KOPT-K1 (cell line): ENCODE results near the gene ARHGDIB.
A peak's percentile ranks its signal among the peaks of the same experiment; 100 is the strongest.

Source experiments
- H3K27ac ChIP-seq: fragments of 200-600 bp; sonication (generic); 2 replicates; pipeline ENCODE4 v1.5.1; 2016; ENCODE audit warnings: antibody characterized with exemption, mild to moderate bottlenecking, low read depth, low read length; ENCODE audit not compliant: poor library complexity, severe bottlenecking
- H3K36me3 ChIP-seq: fragments of 200-600 bp; sonication (generic); 2 replicates; pipeline ENCODE4 v1.5.1; 2017; ENCODE audit warnings: antibody characterized with exemption, mild to moderate bottlenecking, low read length, moderate library complexity; ENCODE audit not compliant: insufficient read depth
- H3K9me3 ChIP-seq: fragments of 200-600 bp; sonication (generic); 2 replicates; pipeline ENCODE4 v1.5.1; 2017; ENCODE audit warnings: antibody characterized with exemption, low read length, mild to moderate bottlenecking; ENCODE audit not compliant: insufficient read depth, poor library complexity, severe bottlenecking

The ARHGDIB gene

GRCh38 chr12:14968478-14968877 lies 7.1 kb upstream of the ARHGDIB start:
- H3K36me3 ChIP-seq = no peaks in the 10 kb centered on the region
- no peak overlapping the region for H3K27ac ChIP-seq
- H3K9me3 ChIP-seq = no peaks in the 10 kb centered on the region

DNA sequence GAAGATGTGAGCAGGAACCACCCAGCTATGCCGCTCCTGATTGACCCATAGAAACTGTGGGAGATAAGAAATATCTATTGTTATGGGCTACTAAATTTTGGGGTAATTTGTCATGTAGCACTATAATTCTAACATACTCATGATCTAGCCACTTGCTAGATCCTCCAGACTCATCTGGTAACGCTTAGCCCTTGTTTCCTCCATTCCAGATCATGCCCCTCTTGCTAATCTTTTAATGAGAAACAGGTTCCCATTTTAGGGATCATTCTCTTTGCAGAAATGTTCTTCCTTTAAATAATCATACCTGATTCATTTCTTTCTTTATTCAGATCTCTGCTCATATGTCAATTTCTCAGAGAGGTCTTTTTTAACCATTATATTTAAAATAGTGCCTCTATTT lies 3.8 kb upstream of the ARHGDIB start:
- no peak overlapping the region for H3K27ac ChIP-seq
- no peaks in the 10 kb centered on the region for H3K36me3 ChIP-seq
- no peaks in the 10 kb centered on the region for H3K9me3 ChIP-seq

GRCh38 chr12:14964406-14964805 lies 3.0 kb upstream of the ARHGDIB start:
- Histone ChIP-seq H3K36me3 (peaks cover 7% of the 10 kb centered on the region; the same call in 1 of the 2 replicates), H3K27ac (peak overlapping the region; percentile 99), H3K9me3 (no peaks in the 10 kb centered on the region)

- peak overlapping the region; percentile 99 for H3K27ac ChIP-seq
- peaks cover 16% of the 10 kb centered on the region for H3K36me3 ChIP-seq
- no peaks in the 10 kb centered on the region for H3K9me3 ChIP-seq
Measured at GRCh38 chr12:14963520-14963919, 2.1 kb upstream of the ARHGDIB start.

DNA sequence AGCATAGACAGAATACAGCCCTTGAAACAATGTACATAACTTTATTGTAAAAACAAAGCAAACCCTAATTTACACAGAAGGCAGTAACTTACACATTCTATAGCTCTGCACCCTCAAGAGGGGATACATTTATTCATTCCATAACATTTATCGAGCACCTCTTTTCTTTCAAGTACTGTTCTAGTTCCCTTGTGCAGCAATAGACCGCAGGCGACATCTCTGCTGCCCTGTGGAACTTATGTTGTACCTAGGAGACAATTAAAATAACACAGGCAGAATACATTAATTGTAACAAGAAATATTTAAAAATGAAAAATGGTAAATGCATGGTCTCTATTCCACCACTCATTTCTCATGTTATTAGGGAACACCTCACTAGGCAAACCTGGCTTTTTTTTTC lies 1.4 kb upstream of the ARHGDIB start:
- Histone ChIP-seq H3K9me3 (no peaks in the 10 kb centered on the region), H3K27ac (peak overlapping the region; percentile 99), H3K36me3 (peaks cover 23% of the 10 kb centered on the region)

DNA sequence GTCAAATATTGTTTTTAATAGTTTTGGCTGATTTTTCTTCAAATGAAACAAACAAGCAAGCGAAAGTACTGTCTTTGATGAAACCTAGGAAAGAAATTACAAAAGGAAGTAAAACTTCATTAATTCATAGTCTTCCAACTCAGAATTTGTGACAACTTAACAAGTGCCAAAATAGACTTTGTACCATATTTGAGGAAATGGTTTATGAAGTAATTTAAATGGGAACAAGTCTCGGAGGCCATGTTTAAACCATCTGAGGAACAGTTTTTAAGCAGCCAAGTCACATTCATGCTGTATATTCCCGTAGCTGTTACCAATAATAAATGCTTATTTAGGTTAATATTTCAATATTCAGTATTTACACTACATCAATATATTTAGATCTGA lies 745 bp upstream of the ARHGDIB start:
- Histone ChIP-seq H3K27ac (peak overlapping the region; percentile 99), H3K9me3 (no peaks in the 10 kb centered on the region), H3K36me3 (peaks cover 29% of the 10 kb centered on the region)

GRCh38 chr12:14960548-14961465 lies 594 bp downstream of the ARHGDIB start:
- Histone ChIP-seq H3K9me3 (no peaks in the 10 kb centered on the region), H3K36me3 (peaks cover 43% of the 10 kb centered on the region), H3K27ac (peak overlapping the region; percentile 99)

GRCh38 chr12:14959916-14960496 lies 1.4 kb downstream of the ARHGDIB start:
- no peaks in the 10 kb centered on the region for H3K9me3 ChIP-seq
- peak overlapping the region; percentile 99 for H3K27ac ChIP-seq
- peaks cover 47% of the 10 kb centered on the region for H3K36me3 ChIP-seq

DNA sequence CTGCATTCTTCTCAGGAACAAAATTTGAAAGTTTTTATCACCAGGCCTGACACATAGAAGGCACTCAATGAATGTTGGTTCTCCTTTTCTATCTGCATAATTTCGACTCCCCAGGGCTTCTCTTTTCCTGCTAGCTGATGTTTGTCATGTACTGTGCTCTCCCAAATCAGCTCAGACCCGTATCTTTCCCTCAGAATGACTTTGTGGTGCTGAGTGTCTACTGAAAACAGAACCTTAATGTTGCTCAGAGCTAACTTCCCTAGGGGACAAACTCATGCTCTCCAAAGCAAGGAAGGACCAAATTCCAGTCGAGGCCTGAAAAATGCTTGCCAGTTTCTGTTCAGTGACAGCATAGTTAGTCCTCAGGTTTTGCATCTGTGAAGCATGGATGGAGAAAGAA lies 1.9 kb downstream of the ARHGDIB start:
- H3K36me3 ChIP-seq = peaks cover 49% of the 10 kb centered on the region
- peak overlapping the region; percentile 99 for H3K27ac ChIP-seq
- H3K9me3 ChIP-seq = no peaks in the 10 kb centered on the region

DNA sequence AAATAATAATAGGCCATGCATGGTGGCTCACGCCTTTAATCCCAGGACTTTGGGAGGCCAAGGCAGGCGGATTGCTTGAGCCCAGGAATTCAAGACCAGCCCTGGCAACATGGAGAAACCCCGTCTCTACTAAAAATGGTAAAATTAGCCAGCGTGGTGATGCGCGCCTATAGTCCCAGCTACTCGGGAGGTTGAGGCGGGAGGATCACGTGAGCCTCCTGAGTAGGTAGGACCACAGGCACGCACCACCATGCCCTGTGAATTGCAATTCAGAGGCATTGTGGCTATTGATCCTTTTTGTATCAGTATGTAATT lies 2.3 kb downstream of the ARHGDIB start:
- Histone ChIP-seq H3K36me3 (peaks cover 53% of the 10 kb centered on the region), H3K9me3 (no peaks in the 10 kb centered on the region), H3K27ac (peak overlapping the region; percentile 99)

- peak overlapping the region; percentile 99 for H3K27ac ChIP-seq
- peaks cover 58% of the 10 kb centered on the region for H3K36me3 ChIP-seq
- H3K9me3 ChIP-seq = no peaks in the 10 kb centered on the region
Measured at GRCh38 chr12:14958361-14959125, 2.9 kb downstream of the ARHGDIB start.

GRCh38 chr12:14957551-14958168 lies 3.7 kb downstream of the ARHGDIB start:
- no peaks in the 10 kb centered on the region for H3K9me3 ChIP-seq
- peak overlapping the region; percentile 99 for H3K27ac ChIP-seq
- peaks cover 67% of the 10 kb centered on the region for H3K36me3 ChIP-seq

DNA sequence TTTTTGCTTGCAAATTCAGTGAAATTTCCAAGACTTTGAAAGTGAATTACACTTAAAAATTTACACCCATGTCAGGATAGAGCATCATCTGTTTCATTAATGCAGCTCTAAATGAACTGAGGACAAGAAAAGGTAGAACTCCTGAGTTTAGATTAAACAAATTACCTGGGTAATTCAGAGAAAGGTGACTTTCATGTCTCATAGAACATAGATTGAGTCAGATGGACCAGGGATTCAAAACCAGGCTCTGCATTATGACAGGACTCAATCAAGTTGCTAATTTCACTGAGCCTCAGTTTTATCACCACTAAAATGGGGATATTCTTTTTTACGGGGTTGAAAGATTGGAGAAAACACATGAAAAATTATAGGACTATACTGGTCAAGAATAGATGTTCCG lies 4.5 kb downstream of the ARHGDIB start:
- Histone ChIP-seq H3K36me3 (peaks cover 73% of the 10 kb centered on the region), H3K9me3 (no peaks in the 10 kb centered on the region), H3K27ac (peak overlapping the region; percentile 99)

- H3K27ac ChIP-seq = peak overlapping the region; percentile 99
- peaks cover 79% of the 10 kb centered on the region for H3K36me3 ChIP-seq
- H3K9me3 ChIP-seq = no peaks in the 10 kb centered on the region
Measured at GRCh38 chr12:14956024-14956891, 5.1 kb downstream of the ARHGDIB start.
